Measurements from ENCODE around the gene ERCC6. TPM values are rescaled to one million over a fixed set of nuclear protein-coding genes. Genes with fewer than 3 reads are reported as not detected.

Gene ERCC6
- total RNA-seq, 3 donors from 2014 or later = 10.8 to 12.4 (median 11.1) TPM

GRCh38 chr10:49478819-49479218 lies 60.1 kb downstream of the ERCC6 start:
- peaks cover 64% of the 10 kb centered on the region for H3K36me3 Mint-ChIP-seq (ENCODE audit: insufficient read depth)
- no peak overlapping the region for H3K4me3 Mint-ChIP-seq
- no peaks in the 10 kb centered on the region for H3K9me3 Mint-ChIP-seq
- no peak for ATAC-seq
- H3K4me1 Mint-ChIP-seq (ENCODE audit: low read depth) = no peaks in the 10 kb centered on the region
- H3K27me3 Mint-ChIP-seq (ENCODE audit: low read depth) = no peaks in the 10 kb centered on the region
- no peak for DNase-seq

- no peak for ATAC-seq
- H3K4me3 Mint-ChIP-seq = no peak overlapping the region
These were observed 64.0 kb downstream of the ERCC6 start for GRCh38 chr10:49474901-49475300.

DNA sequence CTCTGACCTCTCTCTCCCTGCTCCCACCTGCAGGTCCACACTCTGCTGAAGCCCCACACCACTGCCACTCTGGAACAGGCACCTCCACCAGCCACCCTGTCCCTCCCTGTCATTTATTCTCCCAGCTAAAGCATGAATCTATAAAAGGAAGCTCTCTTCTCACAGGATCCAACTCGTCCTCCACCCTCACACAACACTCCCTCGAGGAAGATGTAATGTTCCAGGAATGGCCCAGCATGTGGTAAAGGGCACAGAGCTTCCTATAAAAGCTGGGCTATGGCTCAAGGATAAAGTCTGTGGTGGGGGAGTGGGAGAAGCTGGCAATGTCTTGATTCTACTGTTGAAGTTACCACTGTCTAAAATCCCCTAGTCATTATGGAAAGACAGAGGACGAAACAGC lies 67.4 kb downstream of the ERCC6 start:
- Mint-ChIP-seq H3K9me3 (no peaks in the 10 kb centered on the region), H3K4me1 (ENCODE audit: low read depth) (no peaks in the 10 kb centered on the region), H3K27me3 (ENCODE audit: low read depth) (no peaks in the 10 kb centered on the region), H3K4me3 (no peak overlapping the region), H3K36me3 (ENCODE audit: insufficient read depth) (peaks cover 63% of the 10 kb centered on the region)
- DNase-seq (no peak), ATAC-seq (no peak)

More at GRCh38 chr10:49474901-49475300, 64.0 kb downstream of the ERCC6 start:
- no peak for DNase-seq
- no peaks in the 10 kb centered on the region for H3K4me1 Mint-ChIP-seq (ENCODE audit: low read depth)
- no peaks in the 10 kb centered on the region for H3K27me3 Mint-ChIP-seq (ENCODE audit: low read depth)
- no peaks in the 10 kb centered on the region for H3K9me3 Mint-ChIP-seq
- H3K36me3 Mint-ChIP-seq (ENCODE audit: insufficient read depth) = peaks cover 68% of the 10 kb centered on the region

DNA sequence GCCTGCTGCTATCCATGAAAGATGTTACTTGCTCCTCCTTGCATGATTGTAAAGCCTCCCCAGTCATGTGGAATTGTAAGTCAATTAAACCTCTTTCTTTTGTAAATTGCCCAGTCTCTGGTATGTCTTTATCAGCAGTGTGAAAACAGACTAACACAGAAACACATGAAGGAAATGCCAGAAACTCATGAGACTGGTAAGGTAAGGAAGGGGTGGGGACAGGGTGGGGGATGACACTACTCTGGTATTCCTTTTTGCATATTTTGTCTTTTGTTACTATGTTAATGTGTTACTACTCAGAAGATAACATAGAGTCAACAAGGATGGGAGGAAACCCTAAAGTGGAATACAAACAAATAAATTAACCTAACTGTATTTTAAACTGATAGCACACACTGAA lies 73.2 kb downstream of the ERCC6 start:
- H3K4me1 Mint-ChIP-seq (ENCODE audit: low read depth) = no peaks in the 10 kb centered on the region
- DNase-seq = no peak
- no peaks in the 10 kb centered on the region for H3K27me3 Mint-ChIP-seq (ENCODE audit: low read depth)
- H3K9me3 Mint-ChIP-seq = peaks cover 9% of the 10 kb centered on the region
- H3K4me3 Mint-ChIP-seq = no peak overlapping the region
- no peak for ATAC-seq
- H3K36me3 Mint-ChIP-seq (ENCODE audit: insufficient read depth) = peaks cover 67% of the 10 kb centered on the region

Other genes starting within 250 kb of the ERCC6 start
- gene C10orf71, start 240.0 kb downstream of the ERCC6 start, total RNA-seq = not detected
- not detected for gene DRGX, start 143.0 kb downstream of the ERCC6 start, total RNA-seq
- gene SLC18A3, start 71.2 kb upstream of the ERCC6 start, total RNA-seq = not detected
- not detected for gene CHAT, start 74.9 kb upstream of the ERCC6 start, total RNA-seq
- not detected for gene C10orf53, start 140.5 kb upstream of the ERCC6 start, total RNA-seq
- under 1 TPM; 0.30 to 0.43 (median 0.37) TPM for gene OGDHL, start 223.2 kb upstream of the ERCC6 start, total RNA-seq

Data from activated T-cell treated with anti-CD3 and anti-CD28 coated beads, Interleukin-2, amount 50 U/mL, for 4 hours (primary cell).